Measurements from ENCODE around the gene MINDY4.

MINDY4 gene

DNA sequence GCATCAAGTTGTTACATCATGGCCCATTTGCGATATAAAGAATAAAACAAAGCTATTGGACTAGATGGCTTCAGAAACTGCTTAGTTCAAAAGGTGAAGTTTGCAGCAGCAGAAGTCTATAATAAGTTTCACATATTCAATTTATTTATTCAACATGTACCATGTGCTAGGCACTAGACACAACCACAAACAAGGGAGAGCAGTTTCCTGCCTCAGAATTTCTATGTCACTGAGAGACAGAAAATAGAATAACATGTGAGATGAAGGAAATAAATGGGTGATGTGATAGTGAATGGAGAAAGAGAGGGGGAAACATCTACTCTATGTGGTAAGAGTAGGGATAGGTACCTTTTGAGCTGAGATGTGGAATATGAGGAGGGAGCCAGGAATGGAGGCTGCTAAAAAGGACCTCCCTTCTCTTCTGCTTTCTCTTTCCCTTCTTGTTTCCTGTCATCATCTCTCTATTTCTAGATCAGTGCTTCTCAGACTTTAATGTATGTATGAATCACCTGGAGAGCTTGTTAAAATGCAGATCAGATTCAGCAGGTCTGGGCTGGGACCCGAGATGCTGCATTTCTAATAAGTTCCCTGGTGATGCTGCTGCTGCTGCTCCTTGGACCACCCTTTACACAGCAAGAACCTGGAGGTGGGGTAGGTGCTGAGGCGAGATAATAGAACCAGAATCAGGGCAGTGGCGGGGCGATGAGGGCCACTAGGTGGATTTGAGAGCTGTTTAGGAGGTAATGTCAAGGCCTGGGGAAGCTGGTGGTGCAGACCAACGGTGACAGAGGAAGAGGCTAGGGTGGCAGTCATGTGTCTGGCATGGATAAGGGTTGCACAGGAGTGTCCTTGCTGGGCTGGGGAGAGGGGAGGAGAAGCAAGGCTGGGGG, 32.9 kb upstream of the MINDY4 start:
- H3K27ac ChIP-seq (ENCODE audit: low read depth, low read length), result no peak overlapping the region
- no peaks in the 10 kb centered on the region for H3K4me1 ChIP-seq (ENCODE audit: control insufficient read depth, low read depth, low read length)
- no peaks in the 10 kb centered on the region for H3K79me1 ChIP-seq (ENCODE audit: low read length)
- H3K9ac ChIP-seq (ENCODE audit: low read length), result no peak overlapping the region
- H2BK120ac ChIP-seq (ENCODE audit: low read depth, low read length), result no peak overlapping the region
- WGBS (ENCODE audit: extremely low coverage, insufficient coverage, low lambda C conversion rate), result no CpG with 5 or more reads among the region's 6 CpGs
- no peak overlapping the region for H3K4me3 ChIP-seq (ENCODE audit: low read length)
- H4K5ac ChIP-seq (ENCODE audit: low read length), result no peak overlapping the region
- no peak overlapping the region for H2AK5ac ChIP-seq (ENCODE audit: low read length)
- no peak for DNase-seq
- no peak overlapping the region for H3K18ac ChIP-seq (ENCODE audit: low read length)
- H3K4ac ChIP-seq (ENCODE audit: low read depth, low read length), result no peak overlapping the region
- no peaks in the 10 kb centered on the region for H3K27me3 ChIP-seq (ENCODE audit: insufficient read depth, low read length, poor library complexity)
- H3K4me2 ChIP-seq (ENCODE audit: low read length), result no peak overlapping the region
- H2BK5ac ChIP-seq (ENCODE audit: low read length), result no peak overlapping the region
- no peak overlapping the region for H3K56ac ChIP-seq (ENCODE audit: low read length)
- no peak overlapping the region for H3K23ac ChIP-seq (ENCODE audit: low read length)
- no peak overlapping the region for H2BK15ac ChIP-seq (replicated peaks; ENCODE audit: low read depth)
- H4K8ac ChIP-seq (ENCODE audit: low read depth, low read length), result no peak overlapping the region
- no peaks in the 10 kb centered on the region for H3K79me2 ChIP-seq (ENCODE audit: control insufficient read depth, insufficient read depth, low read length)
- H3K36me3 ChIP-seq (ENCODE audit: control insufficient read depth, insufficient read depth, low read length), result no peaks in the 10 kb centered on the region

DNA sequence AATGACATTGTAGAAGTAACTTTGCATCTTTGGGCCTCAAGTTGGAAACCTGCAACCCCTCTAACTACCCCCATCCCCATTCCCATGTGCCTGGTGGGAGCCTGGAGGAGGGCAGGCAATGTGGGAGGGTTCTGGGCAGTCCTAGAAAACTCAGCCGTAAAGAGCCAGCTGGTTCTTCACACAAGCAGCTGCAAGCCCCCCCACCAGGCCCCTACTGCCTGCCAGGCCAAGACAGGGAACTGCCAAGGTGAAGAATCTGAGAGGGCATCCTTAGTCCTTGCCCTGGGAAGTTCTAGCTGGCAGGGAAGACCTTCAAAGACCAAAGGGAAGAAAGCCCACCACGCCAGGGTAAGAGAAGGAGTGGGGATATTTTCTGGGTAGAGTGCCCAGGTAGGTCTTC, 31.5 kb upstream of the MINDY4 start:
- H3K56ac ChIP-seq (ENCODE audit: low read length), result no peak overlapping the region
- H3K9ac ChIP-seq (ENCODE audit: low read length), result no peak overlapping the region
- no peak overlapping the region for H3K18ac ChIP-seq (ENCODE audit: low read length)
- no peaks in the 10 kb centered on the region for H3K27me3 ChIP-seq (ENCODE audit: insufficient read depth, low read length, poor library complexity)
- no peak overlapping the region for H3K23ac ChIP-seq (ENCODE audit: low read length)
- H2BK120ac ChIP-seq (ENCODE audit: low read depth, low read length), result no peak overlapping the region
- no peaks in the 10 kb centered on the region for H3K79me1 ChIP-seq (ENCODE audit: low read length)
- no peaks in the 10 kb centered on the region for H3K4me1 ChIP-seq (ENCODE audit: control insufficient read depth, low read depth, low read length)
- H2BK15ac ChIP-seq (replicated peaks; ENCODE audit: low read depth), result no peak overlapping the region
- no peak overlapping the region for H3K4ac ChIP-seq (ENCODE audit: low read depth, low read length)
- H3K4me2 ChIP-seq (ENCODE audit: low read length), result no peak overlapping the region
- H3K27ac ChIP-seq (ENCODE audit: low read depth, low read length), result no peak overlapping the region
- H2BK5ac ChIP-seq (ENCODE audit: low read length), result no peak overlapping the region
- no peaks in the 10 kb centered on the region for H3K79me2 ChIP-seq (ENCODE audit: control insufficient read depth, insufficient read depth, low read length)
- no peaks in the 10 kb centered on the region for H3K36me3 ChIP-seq (ENCODE audit: control insufficient read depth, insufficient read depth, low read length)
- DNase-seq, result no peak
- no peak overlapping the region for H4K8ac ChIP-seq (ENCODE audit: low read depth, low read length)
- H4K5ac ChIP-seq (ENCODE audit: low read length), result no peak overlapping the region
- H3K4me3 ChIP-seq (ENCODE audit: low read length), result no peak overlapping the region
- no peak overlapping the region for H2AK5ac ChIP-seq (ENCODE audit: low read length)
- WGBS (ENCODE audit: extremely low coverage, insufficient coverage, low lambda C conversion rate), result no CpG with 5 or more reads among the region's 2 CpGs

DNA sequence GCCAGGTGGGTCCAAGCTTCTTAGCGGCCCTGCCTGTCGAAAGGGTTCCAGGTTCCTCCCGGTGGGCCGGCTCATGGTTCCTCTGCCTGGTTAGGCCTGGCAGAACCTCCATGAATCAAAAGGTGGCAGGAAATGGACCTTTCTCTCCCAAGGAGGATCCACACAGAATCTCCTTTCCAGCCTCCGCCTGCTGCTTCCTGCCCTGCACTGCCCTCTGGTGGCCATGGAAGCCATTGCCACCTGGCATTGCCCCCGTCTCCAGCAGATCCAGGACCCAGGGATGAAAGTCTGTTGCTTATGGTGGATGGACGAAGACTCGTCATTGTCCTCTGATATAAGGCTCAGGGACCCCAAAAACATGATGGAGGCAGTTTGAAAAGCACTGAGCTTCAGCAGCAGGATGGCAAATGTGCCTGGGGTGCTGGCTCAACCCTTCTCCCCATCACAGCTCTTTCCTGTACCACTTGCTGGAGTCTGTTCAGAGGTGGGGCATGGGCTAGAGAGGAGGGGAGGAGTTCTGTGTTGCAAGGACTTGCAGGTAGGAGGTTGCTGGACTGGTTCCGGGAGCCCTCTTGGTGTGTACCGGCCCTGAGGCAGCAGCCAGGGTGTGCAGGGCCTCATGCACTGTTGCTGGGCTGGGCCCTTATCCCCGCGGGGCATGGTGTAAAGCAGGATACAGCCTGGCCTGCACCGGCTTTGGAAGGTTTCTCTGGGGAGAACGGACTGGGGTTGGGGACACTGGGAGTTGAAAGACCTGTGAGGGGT, 30.6 kb upstream of the MINDY4 start:
- Histone ChIP-seq H3K18ac (ENCODE audit: low read length) (no peak overlapping the region), H3K27ac (ENCODE audit: low read depth, low read length) (no peak overlapping the region), H3K4me2 (ENCODE audit: low read length) (no peak overlapping the region), H3K79me2 (ENCODE audit: control insufficient read depth, insufficient read depth, low read length) (no peaks in the 10 kb centered on the region), H3K79me1 (ENCODE audit: low read length) (no peaks in the 10 kb centered on the region), H2BK120ac (ENCODE audit: low read depth, low read length) (no peak overlapping the region), H3K9ac (ENCODE audit: low read length) (no peak overlapping the region), H3K56ac (ENCODE audit: low read length) (no peak overlapping the region), H3K36me3 (ENCODE audit: control insufficient read depth, insufficient read depth, low read length) (no peaks in the 10 kb centered on the region), H2BK15ac (replicated peaks; ENCODE audit: low read depth) (no peak overlapping the region), H4K8ac (ENCODE audit: low read depth, low read length) (no peak overlapping the region), H4K5ac (ENCODE audit: low read length) (no peak overlapping the region), H3K23ac (ENCODE audit: low read length) (no peak overlapping the region), H3K27me3 (ENCODE audit: insufficient read depth, low read length, poor library complexity) (no peaks in the 10 kb centered on the region), H3K4me1 (ENCODE audit: control insufficient read depth, low read depth, low read length) (no peaks in the 10 kb centered on the region), H3K4me3 (ENCODE audit: low read length) (no peak overlapping the region), H2AK5ac (ENCODE audit: low read length) (no peak overlapping the region), H3K4ac (ENCODE audit: low read depth, low read length) (no peak overlapping the region), H2BK5ac (ENCODE audit: low read length) (no peak overlapping the region)
- peak; percentile 67 for DNase-seq
- WGBS (ENCODE audit: extremely low coverage, insufficient coverage, low lambda C conversion rate), result no CpG with 5 or more reads among the region's 14 CpGs

DNA sequence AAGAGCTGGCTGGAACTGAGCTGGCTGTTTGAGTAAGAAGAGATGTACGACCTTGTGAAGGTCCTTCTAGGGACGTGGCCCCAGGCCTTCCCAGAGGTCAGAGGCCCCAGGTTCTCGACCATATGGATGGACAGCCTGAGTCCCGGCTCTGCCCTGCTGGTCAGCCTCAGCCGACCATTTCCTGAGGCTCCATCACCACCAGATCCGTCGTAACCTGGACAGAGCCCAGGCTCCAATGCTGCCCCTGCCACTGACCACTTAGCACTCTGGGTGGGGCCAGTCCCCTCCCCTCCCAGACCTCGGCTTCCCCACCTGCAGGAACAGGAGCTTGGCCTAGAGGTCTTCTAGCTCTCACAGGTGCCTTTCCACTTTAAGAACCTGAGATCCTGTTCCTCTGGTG, 29.9 kb upstream of the MINDY4 start:
- no peaks in the 10 kb centered on the region for H3K79me2 ChIP-seq (ENCODE audit: control insufficient read depth, insufficient read depth, low read length)
- no peak overlapping the region for H3K4ac ChIP-seq (ENCODE audit: low read depth, low read length)
- H3K36me3 ChIP-seq (ENCODE audit: control insufficient read depth, insufficient read depth, low read length), result no peaks in the 10 kb centered on the region
- no peak overlapping the region for H2BK5ac ChIP-seq (ENCODE audit: low read length)
- H3K23ac ChIP-seq (ENCODE audit: low read length), result no peak overlapping the region
- no peak overlapping the region for H2BK120ac ChIP-seq (ENCODE audit: low read depth, low read length)
- H3K18ac ChIP-seq (ENCODE audit: low read length), result no peak overlapping the region
- H3K79me1 ChIP-seq (ENCODE audit: low read length), result no peaks in the 10 kb centered on the region
- H3K9ac ChIP-seq (ENCODE audit: low read length), result no peak overlapping the region
- no peak for DNase-seq
- H3K4me1 ChIP-seq (ENCODE audit: control insufficient read depth, low read depth, low read length), result no peaks in the 10 kb centered on the region
- no peak overlapping the region for H2BK15ac ChIP-seq (replicated peaks; ENCODE audit: low read depth)
- no peak overlapping the region for H3K27ac ChIP-seq (ENCODE audit: low read depth, low read length)
- H3K4me2 ChIP-seq (ENCODE audit: low read length), result no peak overlapping the region
- H4K8ac ChIP-seq (ENCODE audit: low read depth, low read length), result no peak overlapping the region
- no peak overlapping the region for H4K5ac ChIP-seq (ENCODE audit: low read length)
- no CpG with 5 or more reads among the region's 8 CpGs for WGBS (ENCODE audit: extremely low coverage, insufficient coverage, low lambda C conversion rate)
- no peak overlapping the region for H3K56ac ChIP-seq (ENCODE audit: low read length)
- no peaks in the 10 kb centered on the region for H3K27me3 ChIP-seq (ENCODE audit: insufficient read depth, low read length, poor library complexity)
- no peak overlapping the region for H3K4me3 ChIP-seq (ENCODE audit: low read length)
- no peak overlapping the region for H2AK5ac ChIP-seq (ENCODE audit: low read length)

DNA sequence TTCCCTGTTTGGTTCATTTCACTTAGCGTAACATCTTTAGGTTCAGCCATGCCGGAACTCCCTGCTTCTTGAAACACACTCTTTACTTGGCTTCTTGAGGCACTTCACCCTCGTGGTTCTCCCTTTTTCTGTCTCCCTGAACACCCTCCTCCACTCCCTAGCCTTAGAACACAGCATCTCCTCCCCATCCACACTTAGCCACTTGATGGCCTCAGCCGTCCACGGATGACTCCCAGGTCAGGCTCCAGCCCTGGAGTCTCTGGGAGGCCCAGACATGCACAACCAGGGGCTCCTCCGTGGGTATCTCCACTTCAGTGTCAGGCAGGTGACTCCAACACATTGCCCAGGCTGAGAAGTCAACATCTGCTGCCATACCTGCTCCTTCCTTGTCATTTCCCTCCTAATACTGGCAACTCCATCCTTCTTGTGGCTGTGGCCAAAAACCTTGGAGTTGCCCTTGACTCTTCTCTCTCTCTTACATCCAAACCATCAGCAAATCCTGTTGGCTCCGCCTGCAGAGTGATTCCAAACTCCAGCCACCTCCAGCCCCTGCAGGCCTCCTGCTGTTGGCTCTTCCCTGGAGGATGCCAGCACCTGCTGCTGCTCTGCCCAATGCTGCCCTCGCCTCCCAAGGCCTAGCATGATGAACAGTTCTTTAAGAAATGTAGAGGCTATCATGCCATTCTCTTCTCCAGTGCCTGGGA, 27.7 kb upstream of the MINDY4 start:
- H3K4me3 ChIP-seq (ENCODE audit: low read length), result no peak overlapping the region
- no CpG with 5 or more reads among the region's 8 CpGs for WGBS (ENCODE audit: extremely low coverage, insufficient coverage, low lambda C conversion rate)

More for the DNA sequence above, 27.7 kb upstream of the MINDY4 start:
- Histone ChIP-seq H2AK5ac (ENCODE audit: low read length) (no peak overlapping the region), H3K36me3 (ENCODE audit: control insufficient read depth, insufficient read depth, low read length) (no peaks in the 10 kb centered on the region), H4K5ac (ENCODE audit: low read length) (no peak overlapping the region), H2BK120ac (ENCODE audit: low read depth, low read length) (no peak overlapping the region), H3K9ac (ENCODE audit: low read length) (no peak overlapping the region), H2BK5ac (ENCODE audit: low read length) (no peak overlapping the region), H3K4ac (ENCODE audit: low read depth, low read length) (no peak overlapping the region), H3K23ac (ENCODE audit: low read length) (no peak overlapping the region), H3K27ac (ENCODE audit: low read depth, low read length) (no peak overlapping the region), H4K8ac (ENCODE audit: low read depth, low read length) (no peak overlapping the region), H3K4me1 (ENCODE audit: control insufficient read depth, low read depth, low read length) (no peaks in the 10 kb centered on the region), H3K27me3 (ENCODE audit: insufficient read depth, low read length, poor library complexity) (no peaks in the 10 kb centered on the region), H3K79me1 (ENCODE audit: low read length) (no peaks in the 10 kb centered on the region), H3K56ac (ENCODE audit: low read length) (no peak overlapping the region), H3K79me2 (ENCODE audit: control insufficient read depth, insufficient read depth, low read length) (no peaks in the 10 kb centered on the region), H3K18ac (ENCODE audit: low read length) (no peak overlapping the region), H2BK15ac (replicated peaks; ENCODE audit: low read depth) (no peak overlapping the region), H3K4me2 (ENCODE audit: low read length) (no peak overlapping the region)
- DNase-seq, result peak; percentile 33

All from mesendoderm (in vitro differentiated cells).